ENCODE results near the gene TRIM24. TPM values are rescaled to one million over a fixed set of nuclear protein-coding genes. Genes with fewer than 3 reads are reported as not detected.

Gene TRIM24
- polyA plus RNA-seq, 1 donor (not counting 4 experiments of a cell fraction or from before 2014, with no cell fraction given), result 7.9 TPM

GRCh38 chr7:138512885-138513284 lies 52.8 kb downstream of the TRIM24 start:
- Histone ChIP-seq H3K9me1 (ENCODE audit: control insufficient read depth, extremely low read depth, insufficient read depth, low read length) (no peaks in the 10 kb centered on the region), H3K9ac (ENCODE audit: control insufficient read depth, extremely low read depth, insufficient read depth, low read length) (no peak overlapping the region), H3K4me1 (ENCODE audit: control insufficient read depth, extremely low read depth, insufficient read depth, low read length) (no peaks in the 10 kb centered on the region), H4K20me1 (ENCODE audit: control insufficient read depth, extremely low read depth, insufficient read depth, low read length) (no peaks in the 10 kb centered on the region), H2AFZ (ENCODE audit: control insufficient read depth, low read length) (no peak overlapping the region), H3K4me3 (ENCODE audit: control insufficient read depth in 2 of 3, extremely low read depth in 1 of 3, insufficient read depth in 2 of 3, low read depth in 1 of 3, low read length in 3 of 3) (no peak overlapping the region), H3K36me3 (ENCODE audit: control insufficient read depth in 2 of 2, extremely low read depth in 1 of 2, insufficient read depth in 2 of 2, low read length in 2 of 2) (no peaks in the 10 kb centered on the region), H3K9me3 (ENCODE audit: control insufficient read depth, low read depth, low read length) (no peaks in the 10 kb centered on the region), H3K27me3 (ENCODE audit: control insufficient read depth, extremely low read depth, insufficient read depth, low read length) (no peaks in the 10 kb centered on the region), H3K79me2 (ENCODE audit: control insufficient read depth, insufficient read depth, low read length) (no peaks in the 10 kb centered on the region), H3K4me2 (ENCODE audit: control insufficient read depth, extremely low read depth, insufficient read depth, low read depth, low read length) (no peak overlapping the region), H3K27ac (ENCODE audit: control insufficient read depth, insufficient read depth, low read length) (no peak overlapping the region)
- TF ChIP-seq EZH2 (IDR thresholded peaks at IDR 0.05; ENCODE audit: low read length) (no peak), CTCF (optimal IDR thresholded peaks at IDR 0.05 in 1 of 3, IDR thresholded peaks at IDR 0.05 in 1 of 3, conservative IDR thresholded peaks at IDR 0.05 in 1 of 3; ENCODE audit: extremely low read depth in 1 of 3, insufficient read depth in 2 of 3, low read length in 3 of 3) (no peak)
- no peak for FAIRE-seq
- DNase-seq (ENCODE audit: low read depth, low spot score), result no peak
- dilution Hi-C loops (cut with MboI; ENCODE audit: extremely low pct_ligation_motif_present, low sequenced_read_pairs), result no loop called here

DNA sequence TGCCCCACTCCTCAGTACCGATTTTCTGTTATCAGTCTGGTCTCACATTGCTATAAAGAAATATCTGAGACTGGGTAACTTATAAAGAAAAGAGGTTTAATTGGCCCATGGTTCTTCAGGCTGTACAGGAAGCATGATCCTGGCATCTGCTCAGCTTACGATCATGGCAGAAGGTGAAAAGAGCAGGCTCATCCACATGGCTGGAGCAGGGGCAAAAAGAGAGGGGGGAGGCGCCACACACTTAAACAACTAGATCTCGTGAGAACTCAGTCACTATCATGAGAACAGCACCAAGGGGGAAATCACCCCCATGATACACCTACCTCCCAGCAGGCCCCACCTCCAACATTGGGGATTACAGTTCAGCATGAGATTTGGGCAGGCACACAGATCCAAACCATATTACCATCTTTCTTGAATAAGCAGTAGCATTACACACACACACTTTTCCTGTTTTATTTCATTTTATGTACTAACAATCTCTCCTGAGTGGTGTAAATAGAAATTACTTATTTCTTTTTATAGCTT lies 53.3 kb downstream of the TRIM24 start:
- Histone ChIP-seq H3K4me3 (ENCODE audit: control insufficient read depth in 2 of 3, extremely low read depth in 1 of 3, insufficient read depth in 2 of 3, low read depth in 1 of 3, low read length in 3 of 3) (no peak overlapping the region), H3K9me1 (ENCODE audit: control insufficient read depth, extremely low read depth, insufficient read depth, low read length) (no peaks in the 10 kb centered on the region), H3K9ac (ENCODE audit: control insufficient read depth, extremely low read depth, insufficient read depth, low read length) (no peak overlapping the region), H2AFZ (ENCODE audit: control insufficient read depth, low read length) (no peak overlapping the region), H3K4me1 (ENCODE audit: control insufficient read depth, extremely low read depth, insufficient read depth, low read length) (no peaks in the 10 kb centered on the region), H3K36me3 (ENCODE audit: control insufficient read depth in 2 of 2, extremely low read depth in 1 of 2, insufficient read depth in 2 of 2, low read length in 2 of 2) (no peaks in the 10 kb centered on the region), H4K20me1 (ENCODE audit: control insufficient read depth, extremely low read depth, insufficient read depth, low read length) (no peaks in the 10 kb centered on the region), H3K9me3 (ENCODE audit: control insufficient read depth, low read depth, low read length) (no peaks in the 10 kb centered on the region), H3K79me2 (ENCODE audit: control insufficient read depth, insufficient read depth, low read length) (no peaks in the 10 kb centered on the region), H3K4me2 (ENCODE audit: control insufficient read depth, extremely low read depth, insufficient read depth, low read depth, low read length) (no peak overlapping the region), H3K27ac (ENCODE audit: control insufficient read depth, insufficient read depth, low read length) (no peak overlapping the region), H3K27me3 (ENCODE audit: control insufficient read depth, extremely low read depth, insufficient read depth, low read length) (no peaks in the 10 kb centered on the region)
- FAIRE-seq (no peak), DNase-seq (ENCODE audit: low read depth, low spot score) (no peak)
- TF ChIP-seq CTCF (optimal IDR thresholded peaks at IDR 0.05 in 1 of 3, IDR thresholded peaks at IDR 0.05 in 1 of 3, conservative IDR thresholded peaks at IDR 0.05 in 1 of 3; ENCODE audit: extremely low read depth in 1 of 3, insufficient read depth in 2 of 3, low read length in 3 of 3) (no peak), EZH2 (IDR thresholded peaks at IDR 0.05; ENCODE audit: low read length) (no peak)
- dilution Hi-C loops (cut with MboI; ENCODE audit: extremely low pct_ligation_motif_present, low sequenced_read_pairs), result no loop called here
